Peyer's patch (tissue), 4 donors: Measurements from ENCODE around the gene CSNK1E.

Source experiments
- CTCF ChIP-seq, 6 experiments: fragments of 450-650 bp in 4 of 6; fragments of 200-600 bp in 2 of 6; sonication (generic) in 1 of 6; IDR thresholded peaks; one replicate each; pipeline ENCODE4 v1.5.1; 2017 to 2019; ENCODE audit warnings: antibody characterized with exemption in 6 of 6, mild to moderate bottlenecking in 3 of 6, moderate library complexity in 1 of 6
- POLR2A ChIP-seq, 2 donors: fragments of 450-650 bp; IDR thresholded peaks; one replicate each; pipeline ENCODE4 v1.5.1; 2017; ENCODE audit warnings: antibody characterized with exemption in 2 of 2, mild to moderate bottlenecking in 2 of 2, moderate library complexity in 2 of 2

GRCh38 chr22:38276166-38276565, 41.1 kb downstream of the CSNK1E start:
- TF ChIP-seq CTCF (IDR thresholded peaks at IDR 0.05) (no peak), POLR2A (IDR thresholded peaks at IDR 0.05) (no peak)
